Loucy (cell line): Measurements from ENCODE around the gene PTPRN2.

Experiments used
- EZH2phosphoT487 ChIP-seq: fragments of 200-600 bp; IDR thresholded peaks from 2 replicates; pipeline ENCODE4 v1.6.1; 2018; ENCODE audit warnings: antibody characterized with exemption, mild to moderate bottlenecking, moderate library complexity, borderline replicate concordance
- TF ChIP-seq, protein P1 (sequence below): fragments of 200-600 bp; sonication (generic); conservative IDR thresholded peaks from 2 replicates; pipeline ENCODE4 v1.5.1; 2014; ENCODE audit warnings: mild to moderate bottlenecking, antibody characterized with exemption, low read length

DNA sequence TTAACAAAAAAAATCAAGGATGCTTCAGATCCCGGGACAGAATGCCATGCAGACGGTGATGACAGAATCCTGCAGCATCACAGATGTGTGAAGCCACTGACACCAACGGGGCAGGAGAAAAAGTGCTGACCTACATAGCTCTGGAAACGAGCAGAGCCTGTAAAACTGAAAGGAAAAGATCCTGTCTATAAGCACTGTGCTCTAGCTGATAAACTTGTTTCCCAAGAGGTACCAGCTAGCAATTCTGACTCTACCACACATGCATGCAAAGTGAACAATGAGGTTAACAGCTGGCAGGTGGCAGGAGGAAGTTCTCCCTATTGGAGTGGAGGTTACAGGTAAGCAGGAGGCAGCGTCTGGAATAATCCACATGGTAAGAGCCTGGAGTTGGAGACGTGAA is 75.6 kb downstream of the PTPRN2 start:
- TF ChIP-seq, protein P1, sequence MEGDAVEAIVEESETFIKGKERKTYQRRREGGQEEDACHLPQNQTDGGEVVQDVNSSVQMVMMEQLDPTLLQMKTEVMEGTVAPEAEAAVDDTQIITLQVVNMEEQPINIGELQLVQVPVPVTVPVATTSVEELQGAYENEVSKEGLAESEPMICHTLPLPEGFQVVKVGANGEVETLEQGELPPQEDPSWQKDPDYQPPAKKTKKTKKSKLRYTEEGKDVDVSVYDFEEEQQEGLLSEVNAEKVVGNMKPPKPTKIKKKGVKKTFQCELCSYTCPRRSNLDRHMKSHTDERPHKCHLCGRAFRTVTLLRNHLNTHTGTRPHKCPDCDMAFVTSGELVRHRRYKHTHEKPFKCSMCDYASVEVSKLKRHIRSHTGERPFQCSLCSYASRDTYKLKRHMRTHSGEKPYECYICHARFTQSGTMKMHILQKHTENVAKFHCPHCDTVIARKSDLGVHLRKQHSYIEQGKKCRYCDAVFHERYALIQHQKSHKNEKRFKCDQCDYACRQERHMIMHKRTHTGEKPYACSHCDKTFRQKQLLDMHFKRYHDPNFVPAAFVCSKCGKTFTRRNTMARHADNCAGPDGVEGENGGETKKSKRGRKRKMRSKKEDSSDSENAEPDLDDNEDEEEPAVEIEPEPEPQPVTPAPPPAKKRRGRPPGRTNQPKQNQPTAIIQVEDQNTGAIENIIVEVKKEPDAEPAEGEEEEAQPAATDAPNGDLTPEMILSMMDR, result no peak
- no peak for TF ChIP-seq EZH2phosphoT487
